Measurements from ENCODE around the gene RIPOR2. TPM values are rescaled to one million over a fixed set of nuclear protein-coding genes. Genes with fewer than 3 reads are reported as not detected.
"Not testable (repeated sequence)": the region's sequence is repeated elsewhere in the genome, so short reads cannot be mapped to it uniquely, and the experiment has no call there.

RIPOR2 gene
- total RNA-seq, 1 donor from 2014 or later = 28.2 TPM

- no peak for DNase-seq (ENCODE audit: low spot score)
Measured at GRCh38 chr6:24959319-24959718, 23.6 kb upstream of the RIPOR2 start.

- DNase-seq (ENCODE audit: low spot score) = no peak
Measured at GRCh38 chr6:24957199-24957598, 21.4 kb upstream of the RIPOR2 start.

- no peak for DNase-seq (ENCODE audit: low spot score)
Measured at GRCh38 chr6:24953726-24954125, 18.0 kb upstream of the RIPOR2 start.

DNA sequence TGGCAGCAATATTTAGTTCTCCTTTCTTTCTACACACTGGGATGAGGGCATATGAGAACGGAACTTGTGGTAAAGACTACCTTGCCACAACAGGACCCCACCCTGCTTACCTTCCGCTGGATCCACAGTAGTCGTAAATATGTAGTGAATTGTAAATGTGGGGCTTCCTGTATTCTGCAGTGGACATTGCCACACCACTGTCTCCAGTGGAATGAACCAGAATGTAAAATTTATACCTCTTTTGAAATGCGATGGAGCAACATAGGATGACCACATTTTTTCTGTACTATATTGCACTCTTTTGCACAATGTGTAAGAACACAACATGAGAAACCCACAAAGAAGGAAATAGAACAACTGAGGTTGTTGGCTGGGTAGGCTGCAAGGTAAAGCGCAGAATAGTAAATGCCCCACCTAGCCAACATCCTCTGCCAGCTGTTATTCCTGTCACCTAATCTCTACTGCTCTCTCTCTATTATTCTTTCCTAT, 16.1 kb upstream of the RIPOR2 start:
- no peak for DNase-seq (ENCODE audit: low spot score)

DNA sequence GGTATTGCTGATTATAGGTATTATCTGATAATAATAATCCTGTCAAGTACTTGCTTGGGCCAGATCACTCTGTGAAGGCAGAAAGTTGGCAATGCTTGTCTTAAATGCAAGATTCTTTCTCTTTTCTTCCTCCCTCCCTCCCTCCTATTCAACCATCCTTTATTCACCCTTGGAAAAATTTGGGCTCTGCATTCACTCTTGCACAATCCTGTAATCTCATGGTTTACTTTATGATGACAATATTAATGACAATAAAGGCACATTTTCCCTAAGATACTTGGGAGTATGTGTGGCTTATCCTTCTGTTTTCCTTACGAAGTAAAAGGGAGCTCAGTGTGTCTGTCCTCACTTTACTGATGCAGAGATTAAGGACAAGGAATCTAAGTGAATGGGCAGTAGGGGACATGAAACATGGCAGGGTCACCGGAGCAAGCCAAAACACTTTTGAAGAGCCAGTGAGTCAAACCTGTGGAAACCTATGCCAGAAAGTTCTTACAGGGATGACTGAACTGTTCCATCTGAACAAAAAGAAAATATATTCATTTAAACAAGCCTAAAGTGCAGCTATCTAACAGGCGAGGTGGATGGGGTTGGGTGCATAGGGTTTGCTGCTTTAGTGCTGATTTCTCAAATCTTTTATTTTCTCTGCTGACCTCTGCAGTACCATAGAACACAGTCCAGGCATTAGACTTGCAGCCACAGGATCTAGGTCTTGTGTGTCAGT, 14.6 kb upstream of the RIPOR2 start:
- DNase-seq (ENCODE audit: low spot score) = no peak

- DNase-seq (ENCODE audit: low spot score) = no peak
Measured at GRCh38 chr6:24949020-24949569, 13.3 kb upstream of the RIPOR2 start.

- not testable (repeated sequence) for DNase-seq (ENCODE audit: low spot score)
Measured at GRCh38 chr6:24948261-24948660, 12.5 kb upstream of the RIPOR2 start.

DNA sequence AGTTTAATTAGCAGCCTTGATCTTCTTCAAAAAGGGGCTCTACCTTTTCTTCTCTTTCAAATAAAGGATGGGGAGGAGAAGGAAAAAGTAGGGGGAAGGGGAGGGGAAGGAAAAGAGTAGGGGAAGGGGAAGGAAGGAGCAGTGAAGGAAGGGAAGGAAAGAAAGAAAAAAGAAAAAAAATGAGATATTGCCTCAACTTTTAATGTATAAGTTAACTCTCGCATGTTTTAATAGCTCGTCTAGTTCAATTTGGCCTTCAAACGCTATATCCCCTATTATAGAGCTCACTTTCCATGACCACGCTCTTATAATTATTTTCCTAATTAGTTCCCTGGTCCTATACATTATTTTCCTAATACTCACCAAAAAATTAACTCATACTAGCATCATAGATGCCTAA, 11.9 kb upstream of the RIPOR2 start:
- no peak for DNase-seq (ENCODE audit: low spot score)

- DNase-seq (ENCODE audit: low spot score) = no peak
Measured at GRCh38 chr6:24945054-24945453, 9.3 kb upstream of the RIPOR2 start.

DNA sequence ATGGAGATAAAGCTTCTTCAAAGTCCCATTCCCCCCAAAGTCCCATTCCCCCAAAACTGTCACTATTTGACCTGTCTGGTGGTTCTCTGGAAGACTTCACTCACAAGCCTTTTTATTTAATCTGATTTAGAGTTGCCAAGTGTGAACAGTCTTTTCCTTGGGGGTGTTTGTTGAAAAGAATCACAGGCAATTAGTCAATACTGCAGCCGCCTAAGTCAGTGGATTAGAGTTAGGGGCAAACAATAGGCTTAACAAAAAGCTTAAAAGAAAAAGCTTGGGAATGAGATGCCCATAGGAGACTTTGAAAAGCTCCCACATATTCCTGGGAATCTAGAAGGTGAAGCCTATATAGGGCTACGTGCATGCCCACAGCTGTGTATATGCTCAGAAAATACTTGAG, 8.0 kb upstream of the RIPOR2 start:
- DNase-seq (ENCODE audit: low spot score) = no peak

DNA sequence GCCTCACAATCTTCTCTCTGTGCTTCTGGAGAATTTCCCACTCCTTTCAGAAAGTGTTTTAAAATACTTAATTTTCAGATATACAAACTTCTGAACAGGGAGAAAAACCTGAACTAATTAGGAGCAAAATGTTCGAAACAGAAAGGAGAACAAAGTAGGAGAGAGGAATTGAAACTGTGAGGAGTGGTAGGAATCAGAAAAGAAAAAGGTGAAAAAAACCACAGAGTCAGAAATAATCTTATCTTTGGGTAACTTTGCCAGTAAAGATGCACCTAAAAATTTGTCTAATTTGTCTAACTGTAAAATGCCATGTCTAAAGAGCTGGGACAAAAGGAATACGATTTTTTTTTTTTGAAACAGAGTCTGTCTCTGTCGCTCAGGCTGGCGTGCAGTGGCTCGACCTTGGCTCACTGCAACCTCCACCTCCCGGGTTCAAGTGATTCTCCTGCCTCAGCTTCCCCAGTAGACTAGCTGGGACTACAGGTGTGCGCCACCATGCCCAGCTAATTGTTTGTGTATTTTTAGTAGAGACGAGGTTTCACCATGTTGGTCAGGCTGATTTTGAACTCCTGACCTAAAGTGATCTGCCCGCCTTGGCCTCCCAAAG, 4.7 kb upstream of the RIPOR2 start:
- DNase-seq (ENCODE audit: low spot score) = no peak

DNA sequence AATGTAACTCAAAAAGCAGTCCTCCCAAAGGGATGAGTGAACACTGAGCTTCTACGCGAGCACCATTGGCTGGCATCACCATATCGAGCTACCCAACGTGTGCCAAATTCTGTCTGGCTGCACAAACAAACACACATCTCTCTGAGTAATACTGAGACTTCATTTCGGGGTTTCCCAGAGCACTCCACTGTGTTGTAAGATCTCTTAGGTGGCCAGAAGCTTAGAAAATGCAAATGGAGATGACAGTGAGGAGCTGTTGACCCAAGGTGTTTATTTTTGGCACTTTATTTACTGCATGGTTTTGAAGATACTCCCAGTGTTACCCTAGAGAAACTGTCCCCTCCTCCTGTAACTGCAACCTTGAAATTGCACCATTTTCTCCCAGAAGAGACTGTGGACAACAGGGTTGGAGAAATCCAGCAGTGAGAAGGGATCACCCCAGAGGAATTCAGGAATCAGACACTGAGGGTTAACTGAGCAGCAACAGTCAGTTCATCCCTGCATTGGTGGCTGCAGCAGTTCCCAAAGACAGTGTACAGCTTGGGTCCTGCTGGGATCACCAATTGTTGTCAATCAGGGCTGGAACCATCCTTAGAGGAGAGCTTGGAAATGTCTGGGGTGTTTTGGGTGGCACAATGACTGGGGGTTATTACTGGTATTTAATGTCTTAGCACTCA, 1.0 kb upstream of the RIPOR2 start:
- DNase-seq (ENCODE audit: low spot score) = no peak

- no peak for DNase-seq (ENCODE audit: low spot score)
Measured at GRCh38 chr6:24933868-24934401, 1.8 kb downstream of the RIPOR2 start.

DNA sequence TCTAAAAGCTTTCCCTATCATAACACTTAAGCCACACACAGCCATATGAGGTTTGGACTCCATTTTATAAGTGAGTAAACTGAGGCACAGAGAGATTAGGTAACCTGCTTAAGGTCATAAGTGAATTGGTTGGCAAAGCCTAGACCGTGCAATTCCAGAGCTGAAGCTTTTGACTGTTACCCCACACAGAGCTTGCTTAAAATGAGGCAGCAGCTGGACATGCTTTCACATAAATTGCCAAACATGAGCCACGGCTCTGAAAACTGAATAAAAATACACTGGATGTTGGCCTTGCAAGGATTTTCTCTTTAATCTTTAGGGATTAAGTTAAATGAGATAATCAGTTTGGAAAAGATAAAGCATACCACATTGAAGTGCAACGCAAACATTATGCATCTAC, 2.5 kb downstream of the RIPOR2 start:
- DNase-seq (ENCODE audit: low spot score) = no peak

- no peak for DNase-seq (ENCODE audit: low spot score)
Measured at GRCh38 chr6:24932832-24933231, 2.9 kb downstream of the RIPOR2 start.

- no peak for DNase-seq (ENCODE audit: low spot score)
Measured at GRCh38 chr6:24931718-24932691, 3.8 kb downstream of the RIPOR2 start.

- DNase-seq (ENCODE audit: low spot score) = no peak
Measured at GRCh38 chr6:24931296-24931695, 4.5 kb downstream of the RIPOR2 start.

- DNase-seq (ENCODE audit: low spot score) = no peak
Measured at GRCh38 chr6:24930431-24930871, 5.3 kb downstream of the RIPOR2 start.

GRCh38 chr6:24929242-24929641, 6.5 kb downstream of the RIPOR2 start:
- DNase-seq (ENCODE audit: low spot score) = no peak

DNA sequence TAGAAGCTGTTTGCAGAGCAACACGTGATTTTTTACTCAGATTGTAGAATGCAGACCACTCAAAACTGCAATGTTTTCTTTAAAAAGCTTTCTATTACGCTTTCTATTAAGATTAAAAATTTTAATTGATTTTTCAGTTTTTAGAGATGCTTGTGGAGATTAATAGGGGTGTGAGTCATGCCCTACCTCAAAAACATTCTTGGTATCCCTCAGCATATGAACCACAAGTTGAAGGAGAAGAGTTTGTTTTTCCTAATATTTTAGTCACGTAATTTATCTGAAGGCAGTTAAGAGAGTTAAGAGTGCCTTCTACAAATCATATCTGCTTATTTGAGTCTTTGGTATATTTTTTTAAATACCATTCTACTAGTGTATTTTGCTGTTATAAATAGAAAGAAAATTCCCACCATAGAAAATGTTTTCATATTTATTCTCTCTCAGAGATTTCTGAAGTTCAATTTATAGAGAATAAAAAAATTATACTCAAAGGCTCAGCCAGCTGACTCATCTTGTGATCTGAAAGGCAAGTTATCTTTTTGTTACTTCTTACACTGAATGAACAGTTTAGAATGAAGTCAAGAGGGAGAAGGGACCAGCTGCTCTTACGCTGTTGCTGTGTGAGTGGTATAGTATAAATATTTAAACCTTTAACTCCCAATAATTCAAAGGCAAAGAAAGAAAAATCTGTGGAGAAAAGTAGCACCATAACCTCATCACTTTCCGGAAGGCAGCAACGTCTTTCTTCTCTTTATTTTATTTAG, 7.6 kb downstream of the RIPOR2 start:
- no peak for DNase-seq (ENCODE audit: low spot score)
